ENCODE measurements around the gene FGF2.

FGF2 gene

DNA sequence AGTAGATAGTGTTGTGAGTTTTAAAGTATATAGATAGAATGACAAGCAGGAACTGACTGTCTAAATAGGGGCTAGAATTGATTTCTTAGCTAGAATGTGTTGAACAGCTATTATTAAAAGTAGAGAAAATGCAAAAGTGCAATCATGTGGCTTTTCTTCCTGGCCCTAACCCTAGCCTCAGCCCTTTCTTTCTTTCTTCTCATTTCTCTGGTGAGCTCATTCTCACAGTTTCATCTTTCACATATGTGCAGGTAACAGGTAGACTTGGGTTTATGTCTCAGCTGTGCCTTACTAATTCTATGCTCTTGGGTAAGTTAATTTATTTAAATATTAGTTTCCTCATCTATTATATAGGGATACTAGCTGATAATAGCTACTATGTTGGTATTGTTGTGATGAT, 24.9 kb downstream of the FGF2 start:
- no peak overlapping the region for H3K27ac ChIP-seq (replicated peaks)
- DNase-seq (ENCODE audit: low read depth in 1 of 2, low spot score in 1 of 2), result no peak
- TF ChIP-seq, protein P1, sequence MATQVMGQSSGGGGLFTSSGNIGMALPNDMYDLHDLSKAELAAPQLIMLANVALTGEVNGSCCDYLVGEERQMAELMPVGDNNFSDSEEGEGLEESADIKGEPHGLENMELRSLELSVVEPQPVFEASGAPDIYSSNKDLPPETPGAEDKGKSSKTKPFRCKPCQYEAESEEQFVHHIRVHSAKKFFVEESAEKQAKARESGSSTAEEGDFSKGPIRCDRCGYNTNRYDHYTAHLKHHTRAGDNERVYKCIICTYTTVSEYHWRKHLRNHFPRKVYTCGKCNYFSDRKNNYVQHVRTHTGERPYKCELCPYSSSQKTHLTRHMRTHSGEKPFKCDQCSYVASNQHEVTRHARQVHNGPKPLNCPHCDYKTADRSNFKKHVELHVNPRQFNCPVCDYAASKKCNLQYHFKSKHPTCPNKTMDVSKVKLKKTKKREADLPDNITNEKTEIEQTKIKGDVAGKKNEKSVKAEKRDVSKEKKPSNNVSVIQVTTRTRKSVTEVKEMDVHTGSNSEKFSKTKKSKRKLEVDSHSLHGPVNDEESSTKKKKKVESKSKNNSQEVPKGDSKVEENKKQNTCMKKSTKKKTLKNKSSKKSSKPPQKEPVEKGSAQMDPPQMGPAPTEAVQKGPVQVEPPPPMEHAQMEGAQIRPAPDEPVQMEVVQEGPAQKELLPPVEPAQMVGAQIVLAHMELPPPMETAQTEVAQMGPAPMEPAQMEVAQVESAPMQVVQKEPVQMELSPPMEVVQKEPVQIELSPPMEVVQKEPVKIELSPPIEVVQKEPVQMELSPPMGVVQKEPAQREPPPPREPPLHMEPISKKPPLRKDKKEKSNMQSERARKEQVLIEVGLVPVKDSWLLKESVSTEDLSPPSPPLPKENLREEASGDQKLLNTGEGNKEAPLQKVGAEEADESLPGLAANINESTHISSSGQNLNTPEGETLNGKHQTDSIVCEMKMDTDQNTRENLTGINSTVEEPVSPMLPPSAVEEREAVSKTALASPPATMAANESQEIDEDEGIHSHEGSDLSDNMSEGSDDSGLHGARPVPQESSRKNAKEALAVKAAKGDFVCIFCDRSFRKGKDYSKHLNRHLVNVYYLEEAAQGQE (IDR thresholded peaks at IDR 0.05; ENCODE audit: insufficient replicate concordance, low read depth), result no peak
- TF ChIP-seq GABPA (IDR thresholded peaks at IDR 0.05; ENCODE audit: low read depth) (no peak), POLR2AphosphoS5 (IDR thresholded peaks at IDR 0.05; ENCODE audit: low read depth) (no peak)

DNA sequence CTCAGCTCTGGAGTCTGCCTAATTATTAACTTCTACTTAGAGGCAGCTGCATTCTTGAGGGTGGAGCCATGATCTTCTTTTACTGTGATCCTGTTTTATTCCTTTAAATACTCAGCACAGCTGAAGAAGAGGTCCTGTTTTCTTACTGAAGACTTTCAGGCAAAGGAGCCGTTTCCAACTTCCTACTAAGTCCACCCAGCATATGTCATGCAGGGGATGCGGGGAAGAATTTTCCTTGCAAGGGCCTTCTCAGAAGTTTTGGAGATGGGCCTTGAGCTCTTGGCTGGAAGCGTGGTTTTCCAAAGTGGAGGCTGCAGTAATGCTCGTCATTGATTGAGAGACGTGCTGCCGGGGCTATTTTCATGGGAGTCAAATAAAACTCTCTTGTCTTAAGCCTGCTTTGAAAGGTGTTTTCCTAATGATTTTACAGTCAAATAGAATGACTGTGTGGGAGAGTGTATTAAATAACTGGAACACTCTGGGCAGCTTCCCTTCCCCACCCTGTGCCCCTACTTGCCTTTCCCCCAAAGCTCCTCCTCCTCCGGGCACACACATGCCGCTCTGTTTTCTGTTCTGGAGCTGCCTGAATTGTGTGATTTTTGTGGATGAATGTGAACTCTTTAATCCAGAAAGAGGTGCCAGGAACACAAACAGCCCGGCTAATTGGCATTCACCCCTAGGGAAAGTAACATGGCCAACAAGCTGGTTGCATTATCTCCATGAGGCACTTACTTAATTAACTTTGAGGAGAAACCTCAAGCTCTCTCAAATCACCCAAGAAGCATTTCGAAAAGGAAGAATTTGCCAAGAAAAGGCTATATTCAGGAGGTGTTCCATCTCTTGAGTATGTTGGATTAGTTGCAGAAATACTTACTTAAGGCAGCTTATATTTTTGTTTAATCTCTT, 28.1 kb downstream of the FGF2 start:
- Histone ChIP-seq H3K4me3 (replicated peaks; ENCODE audit: insufficient read depth, low read length) (no peak overlapping the region), H3K27ac (replicated peaks) (no peak overlapping the region), H3K27me3 (ENCODE audit: insufficient read depth, poor library complexity, severe bottlenecking) (peaks cover 3% of the 10 kb centered on the region)
- no peak for DNase-seq (ENCODE audit: low read depth in 1 of 2, low spot score in 1 of 2)
- no peak for TF ChIP-seq POLR2AphosphoS5 (IDR thresholded peaks at IDR 0.05; ENCODE audit: low read depth)
- TF ChIP-seq, protein P2, sequence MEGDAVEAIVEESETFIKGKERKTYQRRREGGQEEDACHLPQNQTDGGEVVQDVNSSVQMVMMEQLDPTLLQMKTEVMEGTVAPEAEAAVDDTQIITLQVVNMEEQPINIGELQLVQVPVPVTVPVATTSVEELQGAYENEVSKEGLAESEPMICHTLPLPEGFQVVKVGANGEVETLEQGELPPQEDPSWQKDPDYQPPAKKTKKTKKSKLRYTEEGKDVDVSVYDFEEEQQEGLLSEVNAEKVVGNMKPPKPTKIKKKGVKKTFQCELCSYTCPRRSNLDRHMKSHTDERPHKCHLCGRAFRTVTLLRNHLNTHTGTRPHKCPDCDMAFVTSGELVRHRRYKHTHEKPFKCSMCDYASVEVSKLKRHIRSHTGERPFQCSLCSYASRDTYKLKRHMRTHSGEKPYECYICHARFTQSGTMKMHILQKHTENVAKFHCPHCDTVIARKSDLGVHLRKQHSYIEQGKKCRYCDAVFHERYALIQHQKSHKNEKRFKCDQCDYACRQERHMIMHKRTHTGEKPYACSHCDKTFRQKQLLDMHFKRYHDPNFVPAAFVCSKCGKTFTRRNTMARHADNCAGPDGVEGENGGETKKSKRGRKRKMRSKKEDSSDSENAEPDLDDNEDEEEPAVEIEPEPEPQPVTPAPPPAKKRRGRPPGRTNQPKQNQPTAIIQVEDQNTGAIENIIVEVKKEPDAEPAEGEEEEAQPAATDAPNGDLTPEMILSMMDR (IDR thresholded peaks at IDR 0.05; ENCODE audit: insufficient read depth, low read length), result no peak
- TF ChIP-seq SPI1 (IDR thresholded peaks at IDR 0.05; ENCODE audit: borderline replicate concordance, low read depth), result no peak
- TF ChIP-seq, protein P1 (IDR thresholded peaks at IDR 0.05; ENCODE audit: insufficient replicate concordance, low read depth), result no peak
- TF ChIP-seq GABPA (IDR thresholded peaks at IDR 0.05; ENCODE audit: low read depth), result no peak

More for the DNA sequence above, 24.9 kb downstream of the FGF2 start:
- no peak overlapping the region for H3K4me3 ChIP-seq (replicated peaks; ENCODE audit: insufficient read depth, low read length)
- H3K27me3 ChIP-seq (ENCODE audit: insufficient read depth, poor library complexity, severe bottlenecking), result peaks cover 3% of the 10 kb centered on the region

DNA sequence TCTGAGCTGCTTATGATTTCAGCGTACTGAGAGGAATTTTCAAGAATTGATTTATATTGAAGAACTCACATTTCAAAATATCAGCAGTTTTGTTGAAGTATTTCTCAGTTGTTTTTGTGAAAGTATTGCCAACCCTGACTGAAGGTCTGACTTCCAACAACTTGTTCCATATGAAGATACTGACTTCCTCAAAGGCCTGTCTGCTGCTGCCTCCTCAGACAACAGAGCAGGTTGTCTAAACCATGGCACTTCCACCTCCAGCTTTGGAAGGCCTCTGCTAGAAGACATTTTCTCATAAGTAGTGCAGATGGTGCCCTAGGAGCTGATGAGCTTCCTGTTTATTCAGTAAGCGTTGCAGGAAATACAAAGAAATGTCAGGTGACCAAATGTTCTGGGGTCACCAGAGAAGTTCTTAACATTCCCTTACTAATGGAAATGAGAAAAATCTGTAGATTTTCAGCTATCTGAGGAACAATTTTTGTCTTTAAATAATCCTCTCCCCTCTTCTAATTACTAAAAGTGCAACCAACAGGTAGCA, 28.8 kb downstream of the FGF2 start:
- H3K27ac ChIP-seq (replicated peaks), result no peak overlapping the region
- DNase-seq (ENCODE audit: low read depth in 1 of 2, low spot score in 1 of 2), result peak in 1 of 2 experiments; percentile 20
- TF ChIP-seq GABPA (IDR thresholded peaks at IDR 0.05; ENCODE audit: low read depth), result no peak
- no peak for TF ChIP-seq POLR2AphosphoS5 (IDR thresholded peaks at IDR 0.05; ENCODE audit: low read depth)
- peak; percentile 62; the same call in 1 of the 2 replicates for TF ChIP-seq SPI1 (IDR thresholded peaks at IDR 0.05; ENCODE audit: borderline replicate concordance, low read depth)
- TF ChIP-seq, protein P2 (IDR thresholded peaks at IDR 0.05; ENCODE audit: insufficient read depth, low read length), result no peak

DNA sequence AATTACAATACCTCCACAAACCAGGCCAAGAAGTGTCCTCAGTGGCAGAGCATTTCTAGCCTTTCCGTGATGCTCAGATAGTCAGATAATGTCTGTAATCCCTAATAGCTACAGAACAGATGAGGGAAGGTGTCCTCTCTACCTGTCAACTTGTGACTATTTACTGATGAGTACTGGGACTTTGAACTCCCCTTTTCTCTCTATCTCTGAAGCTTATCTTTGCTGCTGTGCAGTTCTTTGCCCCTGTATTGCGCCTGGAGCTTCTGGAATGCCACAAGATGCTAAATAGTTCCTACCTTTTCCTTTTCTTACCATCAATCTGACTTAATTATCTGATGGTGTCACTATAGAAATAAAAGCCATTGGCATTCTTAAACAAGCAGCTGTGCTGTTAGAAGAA, 30.5 kb downstream of the FGF2 start:
- no peak for DNase-seq (ENCODE audit: low read depth in 1 of 2, low spot score in 1 of 2)
- H3K4me3 ChIP-seq (replicated peaks; ENCODE audit: insufficient read depth, low read length), result no peak overlapping the region
- no peak overlapping the region for H3K27ac ChIP-seq (replicated peaks)
- no peaks in the 10 kb centered on the region for H3K27me3 ChIP-seq (ENCODE audit: insufficient read depth, poor library complexity, severe bottlenecking)
- TF ChIP-seq SPI1 (IDR thresholded peaks at IDR 0.05; ENCODE audit: borderline replicate concordance, low read depth) (no peak), GABPA (IDR thresholded peaks at IDR 0.05; ENCODE audit: low read depth) (no peak), POLR2AphosphoS5 (IDR thresholded peaks at IDR 0.05; ENCODE audit: low read depth) (no peak)
- TF ChIP-seq, protein P2 (IDR thresholded peaks at IDR 0.05; ENCODE audit: insufficient read depth, low read length), result no peak
- TF ChIP-seq, protein P1 (IDR thresholded peaks at IDR 0.05; ENCODE audit: insufficient replicate concordance, low read depth), result no peak

More for the DNA sequence above, 28.8 kb downstream of the FGF2 start:
- H3K27me3 ChIP-seq (ENCODE audit: insufficient read depth, poor library complexity, severe bottlenecking), result peaks cover 3% of the 10 kb centered on the region
- no peak overlapping the region for H3K4me3 ChIP-seq (replicated peaks; ENCODE audit: insufficient read depth, low read length)

Data from HL-60 (cell line).